GM18861 (cell line): ENCODE data around the gene CEP104.

ENCODE experiments used
- ATAC-seq: cut with Tn5 transposase; IDR thresholded peaks from one replicate; pipeline ENCODE4 v1.9.1; 2021; ENCODE audit not compliant: unreplicated experiment

CEP104 gene

GRCh38 chr1:3779912-3780416 lies 77.0 kb downstream of the CEP104 start:
- no peak for ATAC-seq

- no peak for ATAC-seq
Observed at GRCh38 chr1:3779265-3779911, 77.6 kb downstream of the CEP104 start.

- no peak for ATAC-seq
Observed at GRCh38 chr1:3778590-3779264, 78.3 kb downstream of the CEP104 start.

- no peak for ATAC-seq
Observed at GRCh38 chr1:3777647-3778589, 79.1 kb downstream of the CEP104 start.

GRCh38 chr1:3777078-3777547 lies 79.9 kb downstream of the CEP104 start:
- ATAC-seq = no peak

- no peak for ATAC-seq
Observed at GRCh38 chr1:3776231-3776961, 80.6 kb downstream of the CEP104 start.

- ATAC-seq = no peak
Observed at GRCh38 chr1:3775490-3776230, 81.4 kb downstream of the CEP104 start.

- no peak for ATAC-seq
Observed at GRCh38 chr1:3774946-3775489, 82.0 kb downstream of the CEP104 start.

- ATAC-seq = no peak
Observed at GRCh38 chr1:3774276-3774945, 82.6 kb downstream of the CEP104 start.

- no peak for ATAC-seq
Observed at GRCh38 chr1:3773572-3774275, 83.3 kb downstream of the CEP104 start.

GRCh38 chr1:3772715-3773571 lies 84.1 kb downstream of the CEP104 start, which contains the start of gene SMIM1:
SMIM1 (plus strand) TSS chr1:3772749; CDS start chr1:3775374, 2,625 bp downstream.
- ATAC-seq = no peak

GRCh38 chr1:3772027-3772714 lies 84.8 kb downstream of the CEP104 start:
- no peak for ATAC-seq

GRCh38 chr1:3771108-3772026 lies 85.6 kb downstream of the CEP104 start:
- ATAC-seq = no peak

- no peak for ATAC-seq
Observed at GRCh38 chr1:3770047-3770765, 86.8 kb downstream of the CEP104 start.

- ATAC-seq = no peak
Observed at GRCh38 chr1:3768811-3769390, 88.1 kb downstream of the CEP104 start.
